Heart left ventricle (tissue), 16 donors: ENCODE measurements around the gene TBX18. TPM values are rescaled to one million over a fixed set of nuclear protein-coding genes. Genes with fewer than 3 reads are reported as not detected.
A peak's percentile ranks its signal among the peaks of the same experiment; 100 is the strongest.

ENCODE experiments used
- ATAC-seq, 4 donors: fragments of 200-7000 bp; cut with Tn5 transposase; one replicate each; pipeline ENCODE4 v1.9.1; 2020 to 2022; ENCODE audit warnings: moderate library complexity in 4 of 4, mild to moderate bottlenecking in 3 of 4, moderate number of reproducible peaks in 1 of 4
- DNase-seq, 5 donors: peaks; one replicate each; pipeline ENCODE4 v3.0.0-alpha.2; 2020
- H3K27ac ChIP-seq, 12 donors: fragments of 200-600 bp; sonication (generic) in 4 of 12; one replicate each; pipeline versions ENCODE4 v1.5.0 to v1.8.0; 2016 to 2022; ENCODE audit warnings: mild to moderate bottlenecking in 2 of 12
- H3K27me3 ChIP-seq, 9 donors: fragments of 200-600 bp; sonication (generic) in 2 of 9; one replicate each; pipeline versions ENCODE4 v1.5.1 to v1.8.0; 2016 to 2022; ENCODE audit warnings: mild to moderate bottlenecking in 3 of 9
- H3K36me3 ChIP-seq, 9 donors: fragments of 200-600 bp; sonication (generic) in 2 of 9; one replicate each; pipeline versions ENCODE4 v1.5.0 to v1.8.0; 2018 to 2022; ENCODE audit warnings: mild to moderate bottlenecking in 2 of 9
- H3K4me1 ChIP-seq, 12 donors: fragments of 200-600 bp; sonication (generic) in 4 of 12; one replicate each; pipeline versions ENCODE4 v1.5.0 to v1.8.0; 2016 to 2022; ENCODE audit warnings: mild to moderate bottlenecking in 3 of 12
- H3K4me3 ChIP-seq, 12 donors: fragments of 200-600 bp; sonication (generic) in 4 of 12; one replicate each; pipeline versions ENCODE4 v1.5.0 to v1.8.0; 2017 to 2022; ENCODE audit warnings: mild to moderate bottlenecking in 9 of 12, moderate library complexity in 4 of 12
- H3K9me3 ChIP-seq, 12 donors: fragments of 200-600 bp; sonication (generic) in 4 of 12; one replicate each; pipeline versions ENCODE4 v1.5.0 to v1.8.0; 2016 to 2022; ENCODE audit warnings: mild to moderate bottlenecking in 1 of 12
- POLR2A ChIP-seq, 2 donors: fragments of 450-650 bp; IDR thresholded peaks; one replicate each; pipeline ENCODE4 v1.6.1; 2017; ENCODE audit warnings: antibody characterized with exemption in 2 of 2, mild to moderate bottlenecking in 2 of 2, moderate library complexity in 2 of 2
- WGBS, 4 donors: extraction: QIAGEN DNeasy Blood & Tissue Kit in 2 of 4; methylation state at CpG; one replicate each; pipeline versions ENCODE4 v1.1.5 to v1.1.7; 2013 to 2018; 5-methylcytosine and 5-hydroxymethylcytosine counted together
- intact Hi-C, 10 donors: fragments of 100-400 bp; cut with DNase I; formaldehyde crosslinking; loops; one replicate each; pipeline versions ENCODE4 v1.11.1 to v1.14.2; 2022
- polyA plus RNA-seq, 2 donors: library from polyadenylated mRNA; stranded (reverse); fragments of 200-250 nt; gene quantifications; one replicate each; pipeline ENCODE4 v1.2.3, GENCODE V29; 2013
- total RNA-seq, 9 donors: library from RNA; depleted of rRNA in 2 of 9; stranded (reverse); fragments of >200 nt in 2 of 9; fragmentation: NEBNext Ultra II Directional in 3 of 9; extraction: Animal tissue kit (Norgen Biotek cat#: 25700) in 3 of 9; gene quantifications; one replicate each; pipeline versions ENCODE4 v1.1.0 to v1.2.4, GENCODE V29; 2016 to 2023
- TF ChIP-seq, protein P1 (sequence below), 12 donors: fragments of 200-600 bp; sonication (generic) in 4 of 12; IDR thresholded peaks; one replicate each; pipeline versions ENCODE4 v1.5.0 to v1.8.0; 2018 to 2022; ENCODE audit warnings: antibody characterized with exemption in 12 of 12, mild to moderate bottlenecking in 5 of 12
- donor health status: ischemic (EF 13 %, LVEDD 7.1; RV severe dilation, severe dysfunction).
- donor health status: healthy with polysubstance abuse.
- donor health status: DM: no; HTN: yes; CAD: no.
- donor health status: DM: no; HTN: no; CAD: no.
- donor health status: ischemic (EF 25% LVEDD 6.9; RV normal size, moderate dysfunction).
- donor health status: ischemic (EF 25% LVEDD 5.7; RV mildly dilated, moderate dysfunction).
- donor health status: healthy.
- donor health status: DM: yes; HTN: yes; CAD: no.
- donor health status: ischemic (EF 35%, LVEDD 5.7; RV mildly dilated, moderate dysfunction).
- donor health status: nonischemic (EF 11% LVEDD 7.7; RV severe dilation, severe dysfunction).
- donor health status: DM: yes; HTN: yes; CAD: no.
- donor health status: PGD.
- donor health status: ischemic (EF 29% LVEDD 5.4; RV normal size, mild dysfunction).
- donor health status: nonischemic (EF 23%, LVEDD 6.1; RV moderate dilation, normal function).

TBX18 gene
- total and polyA plus RNA-seq, 11 donors, result 1.3 to 14.9 (median 2.3) TPM

DNA sequence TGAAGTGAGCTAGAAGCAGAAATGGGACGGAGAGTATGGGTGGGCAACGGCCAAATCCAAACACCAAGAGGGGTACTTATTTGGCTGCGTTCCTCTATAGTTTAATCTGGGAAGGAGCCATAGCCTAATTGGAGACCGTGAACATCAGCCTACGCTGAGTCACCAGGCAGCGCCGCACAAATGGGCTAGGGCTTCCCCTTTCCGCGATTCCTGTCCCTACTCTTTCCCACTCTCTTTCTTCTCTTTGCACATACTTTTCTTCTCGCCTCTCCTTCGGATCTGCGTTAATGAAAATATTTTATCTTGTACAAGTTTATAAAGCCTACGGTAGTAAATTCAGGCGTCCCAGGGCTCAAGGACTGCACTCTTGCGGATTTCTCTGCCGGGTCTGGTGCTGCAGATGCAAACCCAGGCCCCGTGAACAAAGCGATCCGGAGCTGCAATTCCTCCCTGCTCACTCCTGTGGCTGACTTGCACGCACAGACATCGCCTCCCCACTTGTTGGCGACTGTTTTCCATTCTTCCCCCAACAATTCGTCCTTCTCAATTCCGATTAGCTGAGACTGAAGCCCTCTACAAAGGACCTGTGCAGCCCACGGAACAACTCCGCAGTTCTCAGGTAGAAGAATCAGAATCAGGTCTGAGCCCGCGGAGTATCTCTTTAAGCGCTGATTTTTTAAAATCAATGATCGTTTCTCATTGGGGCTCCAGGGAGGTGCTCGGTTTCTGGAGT is 4.2 kb upstream of the TBX18 start:
- DNase-seq (peak in 1 of 5 donors; percentile 28), ATAC-seq (no peak)
- Histone ChIP-seq H3K4me3 (peak overlapping the region; percentile 5 to 54 (median 34)), H3K27me3 (peaks cover 13 to 100% (median 81%) of the 10 kb centered on the region in 9 donors), H3K4me1 (peaks cover 0 to 17% (median 0%) of the 10 kb centered on the region in 12 donors), H3K36me3 (no peaks in the 10 kb centered on the region), H3K9me3 (no peaks in the 10 kb centered on the region), H3K27ac (peak overlapping the region in 11 of 12 donors; percentile 5 to 71 (median 58))
- TF ChIP-seq POLR2A (IDR thresholded peaks at IDR 0.05), result no peak
- TF ChIP-seq, protein P1, sequence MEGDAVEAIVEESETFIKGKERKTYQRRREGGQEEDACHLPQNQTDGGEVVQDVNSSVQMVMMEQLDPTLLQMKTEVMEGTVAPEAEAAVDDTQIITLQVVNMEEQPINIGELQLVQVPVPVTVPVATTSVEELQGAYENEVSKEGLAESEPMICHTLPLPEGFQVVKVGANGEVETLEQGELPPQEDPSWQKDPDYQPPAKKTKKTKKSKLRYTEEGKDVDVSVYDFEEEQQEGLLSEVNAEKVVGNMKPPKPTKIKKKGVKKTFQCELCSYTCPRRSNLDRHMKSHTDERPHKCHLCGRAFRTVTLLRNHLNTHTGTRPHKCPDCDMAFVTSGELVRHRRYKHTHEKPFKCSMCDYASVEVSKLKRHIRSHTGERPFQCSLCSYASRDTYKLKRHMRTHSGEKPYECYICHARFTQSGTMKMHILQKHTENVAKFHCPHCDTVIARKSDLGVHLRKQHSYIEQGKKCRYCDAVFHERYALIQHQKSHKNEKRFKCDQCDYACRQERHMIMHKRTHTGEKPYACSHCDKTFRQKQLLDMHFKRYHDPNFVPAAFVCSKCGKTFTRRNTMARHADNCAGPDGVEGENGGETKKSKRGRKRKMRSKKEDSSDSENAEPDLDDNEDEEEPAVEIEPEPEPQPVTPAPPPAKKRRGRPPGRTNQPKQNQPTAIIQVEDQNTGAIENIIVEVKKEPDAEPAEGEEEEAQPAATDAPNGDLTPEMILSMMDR (IDR thresholded peaks at IDR 0.05), result no peak
- intact Hi-C loops, result loop anchor here in 2 of 10 donors (5.0 to 10.0 kb wide), 3 partner anchors 124 to 344 kb away; no protein-coding TSS in a partner anchor
- WGBS, 4 donors, result 3 to 5% (median 4%) methylated on average over 31 of the region's 31 CpGs

DNA sequence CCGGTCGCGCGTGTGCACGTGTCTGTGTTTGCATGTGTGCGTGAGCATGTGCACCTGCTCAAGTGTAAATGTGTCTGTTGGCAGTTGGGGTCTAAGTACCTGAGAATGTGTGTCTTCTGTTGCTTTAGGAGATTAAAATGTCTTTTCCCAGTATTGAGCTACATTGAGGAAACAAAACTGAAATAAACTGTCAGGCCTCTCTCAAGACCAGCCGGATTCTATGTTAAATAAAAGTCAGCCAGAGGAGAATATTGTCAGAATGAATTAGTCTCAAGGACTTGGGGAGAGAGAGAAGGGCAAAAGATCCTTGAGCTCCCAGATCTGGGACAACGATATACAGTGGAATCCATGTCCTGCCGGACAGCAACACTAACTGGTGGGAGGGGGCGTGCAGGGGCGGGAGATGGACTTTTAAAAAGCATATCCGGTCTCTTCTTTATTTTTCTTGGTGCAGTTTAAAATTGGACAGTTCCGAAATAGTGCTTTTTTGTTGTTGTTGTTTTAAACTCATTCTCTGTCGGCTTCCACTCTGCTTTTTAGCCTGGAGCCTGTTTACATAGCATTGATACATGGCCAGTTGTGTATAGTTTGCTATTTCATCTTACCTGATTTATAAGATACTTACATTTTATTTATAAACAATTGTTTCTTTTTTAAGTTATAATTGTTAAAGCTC is 3.3 kb upstream of the TBX18 start:
- intact Hi-C loops, result loop anchor here in 2 of 10 donors (5.0 to 10.0 kb wide), 3 partner anchors 123 to 343 kb away; no protein-coding TSS in a partner anchor
- H3K4me3 ChIP-seq, result peak overlapping the region in 8 of 12 donors; percentile 28 to 54 (median 38)
- DNase-seq (no peak), ATAC-seq (no peak)
- 18 to 26% (median 20%) methylated on average over 14 of the region's 14 CpGs for WGBS, 4 donors
- H3K27ac ChIP-seq, result peak overlapping the region in 9 of 12 donors; percentile 11 to 71 (median 59)
- no peaks in the 10 kb centered on the region for H3K36me3 ChIP-seq
- no peak for TF ChIP-seq POLR2A (IDR thresholded peaks at IDR 0.05)
- TF ChIP-seq, protein P1 (IDR thresholded peaks at IDR 0.05), result no peak
- H3K9me3 ChIP-seq, result no peaks in the 10 kb centered on the region
- peaks cover 0 to 19% (median 0%) of the 10 kb centered on the region in 12 donors for H3K4me1 ChIP-seq
- peaks cover 9 to 100% (median 81%) of the 10 kb centered on the region in 9 donors for H3K27me3 ChIP-seq

DNA sequence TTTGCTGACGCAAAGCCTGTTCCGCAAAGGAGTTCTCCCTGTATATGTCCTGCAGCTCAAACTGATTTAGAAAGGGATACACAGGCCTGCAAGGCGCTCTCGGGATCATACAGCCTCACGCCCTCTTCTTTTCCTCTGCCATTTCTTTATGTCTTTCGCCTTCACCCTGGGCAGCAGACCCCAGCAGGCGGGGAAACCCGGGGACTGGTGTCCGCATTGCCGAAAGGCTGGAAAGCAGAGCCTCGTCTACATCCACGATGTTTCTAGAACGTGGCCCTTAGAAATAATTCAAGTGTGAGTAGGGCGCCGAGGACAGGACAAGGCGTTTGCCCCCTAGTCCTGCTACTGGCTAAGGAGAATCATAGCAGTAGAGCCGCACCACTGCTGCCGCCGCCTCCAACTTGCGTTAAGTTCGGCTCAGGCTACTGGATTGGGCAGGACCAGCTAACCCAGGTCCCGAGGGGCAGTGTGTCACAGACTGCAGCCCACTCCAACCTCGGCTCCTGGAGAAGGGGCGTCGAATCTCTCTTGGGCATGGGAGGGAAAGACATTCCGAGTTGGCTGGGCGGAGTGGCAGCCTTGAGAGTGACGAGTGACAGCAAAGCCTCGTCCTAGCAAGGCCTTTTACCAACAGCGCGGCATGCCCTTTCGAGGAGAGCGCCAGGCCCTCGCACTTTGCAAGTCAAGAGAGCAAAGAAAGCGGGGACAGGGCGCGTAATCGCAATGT is 2.6 kb upstream of the TBX18 start:
- peak in 1 of 5 donors; percentile 33 for DNase-seq
- intact Hi-C loops, result loop anchor here in 2 of 10 donors (5.0 to 10.0 kb wide), 3 partner anchors 122 to 342 kb away; no protein-coding TSS in a partner anchor
- peak overlapping the region in 7 of 12 donors; percentile 2 to 71 (median 35) for H3K27ac ChIP-seq
- H3K4me3 ChIP-seq, result no peak overlapping the region
- no peak for ATAC-seq
- TF ChIP-seq POLR2A (IDR thresholded peaks at IDR 0.05), result no peak
- TF ChIP-seq, protein P1 (IDR thresholded peaks at IDR 0.05), result no peak
- peaks cover 0 to 19% (median 0%) of the 10 kb centered on the region in 12 donors for H3K4me1 ChIP-seq
- H3K9me3 ChIP-seq, result no peaks in the 10 kb centered on the region
- H3K27me3 ChIP-seq, result peaks cover 9 to 100% (median 81%) of the 10 kb centered on the region in 9 donors
- no peaks in the 10 kb centered on the region for H3K36me3 ChIP-seq
- 21 to 36% (median 34%) methylated on average over 30 to 38 of the region's 38 CpGs for WGBS, 4 donors
